GM18507 (cell line): Measurements from ENCODE around the gene SCYL2.

Source experiments
- DNase-seq: peaks from one replicate; pipeline ENCODE4 v3.0.0; 2011; ENCODE audit warnings: low read depth; ENCODE audit not compliant: insufficient read length; ENCODE audit errors: extremely low spot score
- FAIRE-seq: peaks from 2 replicates; lab custom pipeline; 2011; peaks lifted over from hg19 to GRCh38; lab: Jason Lieb, UNC

The SCYL2 gene

DNA sequence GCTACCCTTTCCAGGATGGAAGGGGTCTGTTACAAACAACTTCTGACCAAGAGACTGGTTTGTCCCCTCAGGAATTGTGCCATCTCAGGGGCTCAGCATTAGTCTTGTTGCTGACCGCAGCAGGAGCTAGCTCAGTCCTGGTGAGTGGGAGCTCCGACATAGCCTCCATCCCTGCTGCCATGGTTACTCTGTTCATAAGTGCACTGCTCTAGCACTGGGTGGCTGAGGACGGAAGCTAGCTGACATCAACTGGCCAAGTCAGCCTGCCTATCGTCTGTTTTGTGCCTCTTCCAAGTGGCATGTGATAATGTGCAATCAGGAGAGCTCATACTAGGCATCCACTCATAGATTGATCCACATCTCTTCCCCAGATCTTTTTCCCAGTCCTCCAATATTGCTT is 97.3 kb downstream of the SCYL2 start:
- FAIRE-seq (no peak), DNase-seq (no peak)

- DNase-seq (no peak), FAIRE-seq (no peak)
Measured at GRCh38 chr12:100365411-100365810, 98.4 kb downstream of the SCYL2 start.

DNA sequence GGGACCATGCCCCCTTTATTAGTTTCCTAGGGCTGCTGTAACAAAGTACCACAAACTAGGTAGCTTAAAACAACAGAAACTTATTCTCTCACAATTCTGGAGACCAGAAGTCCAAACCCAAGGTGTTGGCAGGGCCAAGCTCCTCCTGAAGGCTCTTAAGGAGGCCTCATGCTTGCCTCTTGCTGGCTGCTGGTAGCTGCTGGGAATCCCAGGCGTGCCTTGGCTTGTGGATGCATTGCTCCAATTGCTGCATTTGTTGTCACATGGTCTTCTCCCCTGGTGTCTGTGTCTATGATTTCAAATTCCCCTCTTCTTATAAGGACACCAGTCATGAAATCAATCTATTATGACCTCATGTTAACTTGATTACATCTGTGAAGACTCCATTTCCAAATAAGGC is 101.1 kb downstream of the SCYL2 start:
- no peak for DNase-seq
- FAIRE-seq = no peak

DNA sequence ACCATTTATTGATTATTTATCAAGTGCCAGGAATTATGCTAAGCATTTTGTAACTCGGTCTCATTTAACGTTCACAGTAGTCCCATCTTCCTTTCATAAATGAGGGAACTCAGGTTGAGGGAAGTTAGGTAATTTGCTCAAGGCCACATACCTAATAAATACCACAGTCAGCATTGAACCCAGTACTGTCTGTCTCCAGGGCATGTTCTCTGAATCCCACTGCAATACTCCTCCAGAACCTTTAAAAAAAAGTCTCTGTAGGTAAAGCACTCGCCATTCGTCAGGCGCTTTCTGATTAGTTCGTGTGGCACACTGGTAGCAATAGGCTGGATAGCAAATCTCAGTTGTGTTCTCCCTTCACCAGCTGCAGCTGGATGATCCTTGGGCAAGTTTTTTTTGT is 104.2 kb downstream of the SCYL2 start:
- DNase-seq (no peak), FAIRE-seq (no peak)

DNA sequence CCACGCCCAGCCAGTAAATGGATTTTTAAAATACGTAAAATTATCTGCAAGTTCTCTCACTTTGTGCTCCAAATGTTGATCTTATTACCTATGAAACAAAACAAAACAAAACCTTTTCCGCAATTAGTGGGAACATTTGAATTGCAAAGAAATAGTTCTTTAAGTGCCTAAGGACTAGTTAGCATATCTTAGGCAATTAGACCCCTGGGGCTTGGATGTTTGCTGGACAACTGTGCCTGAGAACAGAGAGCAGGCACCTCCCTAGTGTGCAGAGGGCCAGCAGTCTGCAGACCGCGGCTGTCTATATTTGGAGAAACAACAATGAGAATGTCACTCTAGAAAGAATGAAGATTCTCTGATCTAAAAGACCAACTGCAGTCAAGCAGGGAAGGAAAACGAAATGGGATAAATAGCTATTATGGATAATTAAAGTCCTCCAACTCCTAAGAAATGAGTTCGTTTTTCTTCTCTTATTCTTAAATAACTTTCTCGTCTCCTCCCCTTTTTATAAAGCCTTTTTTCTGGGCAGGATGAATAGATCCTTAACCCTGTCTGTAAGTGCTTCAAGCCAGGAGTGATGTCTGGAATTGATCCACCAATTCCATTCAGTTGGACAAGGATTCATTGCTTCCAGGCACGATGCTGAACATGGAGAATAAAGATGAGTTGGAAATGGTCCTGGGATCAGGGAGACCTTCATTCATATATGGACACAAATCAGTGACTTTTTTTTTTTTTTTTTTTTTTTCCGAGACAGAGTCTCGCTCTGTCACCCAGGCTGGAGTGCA is 106.1 kb downstream of the SCYL2 start:
- FAIRE-seq (no peak), DNase-seq (no peak)

- DNase-seq = no peak
Measured at GRCh38 chr12:100375038-100375735, 108.2 kb downstream of the SCYL2 start.

DNA sequence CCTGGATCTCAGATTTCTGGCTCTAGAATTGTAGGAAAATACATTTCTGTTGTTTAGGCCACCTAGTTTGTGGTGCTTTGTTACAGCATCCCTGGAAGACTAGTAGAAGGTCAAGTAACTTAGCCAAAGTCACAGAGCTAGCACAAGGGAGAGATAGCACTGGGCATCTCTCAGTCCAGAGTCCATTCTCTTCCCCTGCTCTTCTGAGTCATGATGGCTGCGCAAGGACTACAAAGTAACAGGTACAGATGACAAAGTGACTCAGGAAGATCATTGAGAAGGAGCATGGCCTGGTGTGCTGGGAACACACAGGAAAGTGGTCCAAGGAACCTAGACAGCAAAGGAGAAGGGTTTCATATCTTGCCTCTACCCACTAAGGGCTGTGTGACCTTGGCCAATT is 109.2 kb downstream of the SCYL2 start:
- FAIRE-seq (no peak), DNase-seq (no peak)

More at GRCh38 chr12:100375038-100375735, 108.2 kb downstream of the SCYL2 start:
- FAIRE-seq = no peak

DNA sequence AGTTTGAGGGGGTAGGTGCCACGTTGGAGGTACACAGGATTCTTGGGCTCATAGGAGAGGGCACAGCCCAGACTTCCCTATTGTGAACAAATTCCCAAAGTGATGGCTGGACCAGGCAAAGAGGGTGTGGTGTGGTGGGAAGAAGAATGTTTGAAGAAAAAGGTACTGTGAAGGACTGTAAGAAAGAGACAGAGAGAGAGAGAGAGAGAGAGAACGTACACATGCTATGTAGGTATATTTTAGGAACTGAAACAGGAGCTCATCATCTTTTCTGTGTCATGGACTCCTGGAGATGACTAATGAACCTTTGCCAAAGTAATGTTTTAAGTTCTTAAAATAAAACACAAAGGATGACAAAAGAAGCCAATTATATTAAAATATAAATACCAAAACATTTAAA is 114.4 kb downstream of the SCYL2 start:
- DNase-seq (no peak), FAIRE-seq (no peak)

- no peak for DNase-seq
- FAIRE-seq = no peak
Measured at GRCh38 chr12:100382338-100382737, 115.4 kb downstream of the SCYL2 start.

GRCh38 chr12:100383586-100384558 is 116.9 kb downstream of the SCYL2 start:
- no peak for FAIRE-seq
- DNase-seq = no peak

DNA sequence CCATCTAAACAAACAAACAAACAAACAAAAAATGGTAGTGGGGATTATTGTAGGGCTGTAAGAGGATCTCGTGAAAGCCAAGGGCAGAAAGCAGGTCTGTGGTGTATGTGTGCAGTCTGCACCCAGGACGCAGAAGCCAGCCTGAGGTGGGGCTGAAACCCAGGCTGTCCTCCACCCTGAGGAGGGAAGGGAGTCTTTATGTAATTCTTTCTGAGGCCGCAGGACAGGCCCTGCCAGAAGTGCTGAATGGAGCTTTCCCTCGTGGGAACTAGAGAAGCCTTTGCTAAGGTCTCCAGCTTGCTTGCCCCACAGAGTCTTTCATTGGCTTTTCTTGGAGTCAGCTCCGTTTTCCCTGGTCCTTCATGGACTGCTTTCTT is 117.6 kb downstream of the SCYL2 start:
- FAIRE-seq (no peak), DNase-seq (no peak)

DNA sequence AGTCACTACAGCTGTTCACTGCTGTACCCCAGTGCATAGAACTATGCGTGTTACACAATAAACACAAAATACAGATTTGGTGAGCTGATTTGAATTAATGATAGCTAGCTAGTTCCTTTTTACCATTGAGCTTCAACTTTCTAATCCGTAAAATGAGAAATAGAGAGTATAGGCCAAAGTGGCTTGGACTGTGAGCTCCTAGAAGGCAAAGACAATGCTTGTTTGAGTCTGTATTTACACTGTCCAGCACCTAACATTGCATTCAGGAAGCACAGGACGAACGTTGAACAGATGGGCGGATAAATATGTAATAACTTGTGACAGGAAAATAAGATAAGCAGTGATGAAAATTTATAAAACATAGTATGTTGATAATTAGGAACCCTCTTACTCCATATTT is 121.4 kb downstream of the SCYL2 start:
- no peak for FAIRE-seq
- DNase-seq = no peak
